HepG2 (cell line): Measurements from ENCODE around the gene REPIN1. TPM values are rescaled to one million over a fixed set of nuclear protein-coding genes. Genes with fewer than 3 reads are reported as not detected.
A peak's percentile ranks its signal among the peaks of the same experiment; 100 is the strongest.

Source experiments
- AGO1 ChIP-seq: fragments of 200-400 bp; formaldehyde crosslinking; IDR thresholded peaks from 2 replicates; pipeline ENCODE4 v1.6.1; 2017; ENCODE audit warnings: mild to moderate bottlenecking, low read depth, low read length, moderate library complexity; ENCODE audit not compliant: poor library complexity, severe bottlenecking
- CBFB ChIP-seq: sonication (generic); formaldehyde crosslinking; IDR thresholded peaks from 2 replicates; pipeline ENCODE4 v1.4.0; 2020; ENCODE audit warnings: missing genetic modification reagents
- DDIT3 ChIP-seq: sonication (generic); formaldehyde crosslinking; IDR thresholded peaks from 2 replicates; pipeline ENCODE4 v1.4.0; 2020; ENCODE audit warnings: mild to moderate bottlenecking, missing genetic modification reagents
- FLYWCH1 ChIP-seq: sonication (generic); formaldehyde crosslinking; IDR thresholded peaks from 2 replicates; pipeline ENCODE4 v1.8.1; 2023; ENCODE audit warnings: mild to moderate bottlenecking, missing genetic modification reagents
- HES4 ChIP-seq: sonication (generic); formaldehyde crosslinking; IDR thresholded peaks from 2 replicates; pipeline ENCODE4 v1.9.0; 2021; ENCODE audit warnings: mild to moderate bottlenecking, missing genetic modification reagents, borderline replicate concordance
- HOXA9 ChIP-seq: sonication (generic); formaldehyde crosslinking; IDR thresholded peaks from 2 replicates; pipeline ENCODE4 v1.8.1; 2022; ENCODE audit warnings: missing genetic modification reagents, mild to moderate bottlenecking, moderate library complexity, borderline replicate concordance
- MED8 ChIP-seq: sonication (generic); formaldehyde crosslinking; IDR thresholded peaks from 2 replicates; pipeline ENCODE4 v1.8.1; 2023; ENCODE audit warnings: mild to moderate bottlenecking, missing genetic modification reagents; ENCODE audit not compliant: insufficient replicate concordance
- MIER2 ChIP-seq: IDR thresholded peaks from 2 replicates; pipeline ENCODE4 v1.6.1; 2016; ENCODE audit warnings: missing biosample characterization, missing genetic modification reagents
- POLR2AphosphoS5 ChIP-seq: IDR thresholded peaks from 2 replicates; pipeline ENCODE4 v1.6.1; 2012; ENCODE audit warnings: low read depth, low read length
- RAD21 ChIP-seq: fragments of 450-650 bp; formaldehyde crosslinking; IDR thresholded peaks from 2 replicates; pipeline ENCODE4 v1.5.0; 2020; ENCODE audit warnings: mild to moderate bottlenecking
- RXRB ChIP-seq: IDR thresholded peaks from 2 replicates; pipeline ENCODE4 v1.6.1; 2016; ENCODE audit warnings: borderline replicate concordance, missing genetic modification reagents, missing compliant biosample characterization
- ZFY ChIP-seq: sonication (generic); formaldehyde crosslinking; IDR thresholded peaks from 2 replicates; pipeline ENCODE4 v1.4.0; 2020; ENCODE audit warnings: missing genetic modification reagents
- ZFYVE20 ChIP-seq: sonication (generic); formaldehyde crosslinking; IDR thresholded peaks from 2 replicates; pipeline ENCODE4 v1.8.0; 2023; ENCODE audit warnings: low read depth, mild to moderate bottlenecking, moderate library complexity, missing genetic modification reagents, borderline replicate concordance
- ZNF331 ChIP-seq: sonication (generic); formaldehyde crosslinking; IDR thresholded peaks from 2 replicates; pipeline ENCODE4 v1.4.0; 2020; ENCODE audit warnings: missing genetic modification reagents
- ZNF552 ChIP-seq: sonication (generic); formaldehyde crosslinking; IDR thresholded peaks from 2 replicates; pipeline ENCODE4 v1.9.0; 2022; ENCODE audit warnings: missing genetic modification reagents, mild to moderate bottlenecking, borderline replicate concordance
- polyA plus RNA-seq, 8 experiments: library from polyadenylated mRNA; depleted of rRNA in 3 of 8; stranded (reverse) in 7 of 8; unstranded in 1 of 8; fragments of >200 nt; fragmentation: Illumina TruSeq in 4 of 8; extraction: Trizol in 4 of 8; gene quantifications; 2 replicates each; pipeline versions ENCODE4 v1.2.1 to v1.2.3, GENCODE V29; 2011 to 2016; ENCODE audit warnings: low read depth in 4 of 8, missing spikeins in 1 of 8, mixed read lengths in 1 of 8; ENCODE audit not compliant: insufficient read depth in 1 of 8
- total RNA-seq, 5 experiments: library from RNA; depleted of rRNA; stranded (reverse); fragments of >200 nt; fragmentation: Illumina TruSeq; extraction: Trizol; gene quantifications; 2 replicates each; pipeline ENCODE4 v1.2.3, GENCODE V29; 2016; ENCODE audit warnings: low read depth in 1 of 5
- TF ChIP-seq, protein P1 (sequence below): sonication (generic); formaldehyde crosslinking; IDR thresholded peaks from 2 replicates; pipeline ENCODE4 v1.8.0; 2022; ENCODE audit warnings: mild to moderate bottlenecking, missing genetic modification reagents
- TF ChIP-seq, protein P2 (sequence below): sonication (generic); formaldehyde crosslinking; IDR thresholded peaks from 2 replicates; pipeline ENCODE4 v1.5.0; 2020; ENCODE audit warnings: missing genetic modification reagents
- TF ChIP-seq, protein P3 (sequence below): sonication (generic); formaldehyde crosslinking; IDR thresholded peaks from 2 replicates; pipeline ENCODE4 v1.4.0; 2020; ENCODE audit warnings: mild to moderate bottlenecking, missing genetic modification reagents
- TF ChIP-seq, protein P4 (sequence below): sonication (generic); formaldehyde crosslinking; IDR thresholded peaks from 2 replicates; pipeline ENCODE4 v1.5.0; 2020; ENCODE audit warnings: mild to moderate bottlenecking, missing genetic modification reagents, borderline replicate concordance
- TF ChIP-seq, protein P5 (sequence below): sonication (generic); formaldehyde crosslinking; conservative IDR thresholded peaks from 2 replicates; pipeline ENCODE4 v1.8.0; 2022; ENCODE audit warnings: mild to moderate bottlenecking, moderate library complexity, missing genetic modification reagents

REPIN1 gene
- total and polyA plus RNA-seq, 2 of the 13 experiments (the other 11 are each of a cell fraction or from before 2014, with no cell fraction given): 69.9 to 108 TPM

DNA sequence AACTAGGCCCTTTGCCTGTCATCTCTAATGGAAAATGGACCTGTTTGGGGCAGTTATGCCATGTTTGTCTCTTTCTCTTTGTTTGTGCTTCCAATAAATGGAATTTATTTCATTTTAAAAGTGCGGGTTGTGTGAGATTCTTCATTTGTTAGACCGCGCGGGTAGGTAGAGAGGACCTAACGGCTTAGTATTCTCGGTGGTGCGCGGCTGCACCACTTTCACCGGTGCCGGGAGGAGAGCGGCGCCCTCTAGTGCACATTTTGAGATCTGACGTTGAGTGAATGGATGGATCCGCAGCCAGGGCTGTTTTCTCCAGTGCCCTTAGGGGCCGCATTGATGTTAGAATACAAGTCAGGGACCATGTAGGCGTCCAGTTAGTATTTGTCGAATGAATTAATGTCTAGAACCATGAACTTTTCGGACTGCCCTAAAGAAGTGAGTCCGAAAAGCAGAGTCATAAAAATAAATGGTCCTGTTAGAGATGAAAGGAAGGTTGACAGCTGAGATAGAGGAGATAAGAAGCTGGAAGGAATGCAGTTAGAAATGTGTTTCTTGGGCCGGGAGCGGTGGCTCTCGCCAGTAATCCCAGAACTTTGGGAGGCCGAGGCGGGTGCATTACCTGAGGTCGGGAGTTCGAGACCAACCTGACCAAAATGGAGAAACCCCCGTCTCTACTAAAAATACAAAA, 52.5 kb downstream of the REPIN1 start (continued):
- TF ChIP-seq HOXA9 (CRISPR knock-in tag): no peak
- no peak for TF ChIP-seq HES4
- peak; percentile 60 for TF ChIP-seq ZNF331 (CRISPR knock-in tag)
- no peak for TF ChIP-seq ZFY (CRISPR knock-in tag)
- TF ChIP-seq DDIT3: no peak
- TF ChIP-seq ZNF552 (CRISPR knock-in tag): no peak
- no peak for TF ChIP-seq FLYWCH1 (CRISPR knock-in tag)
- TF ChIP-seq MED8: no peak
- no peak for TF ChIP-seq ZFYVE20 (CRISPR knock-in tag)
- TF ChIP-seq, protein P1, sequence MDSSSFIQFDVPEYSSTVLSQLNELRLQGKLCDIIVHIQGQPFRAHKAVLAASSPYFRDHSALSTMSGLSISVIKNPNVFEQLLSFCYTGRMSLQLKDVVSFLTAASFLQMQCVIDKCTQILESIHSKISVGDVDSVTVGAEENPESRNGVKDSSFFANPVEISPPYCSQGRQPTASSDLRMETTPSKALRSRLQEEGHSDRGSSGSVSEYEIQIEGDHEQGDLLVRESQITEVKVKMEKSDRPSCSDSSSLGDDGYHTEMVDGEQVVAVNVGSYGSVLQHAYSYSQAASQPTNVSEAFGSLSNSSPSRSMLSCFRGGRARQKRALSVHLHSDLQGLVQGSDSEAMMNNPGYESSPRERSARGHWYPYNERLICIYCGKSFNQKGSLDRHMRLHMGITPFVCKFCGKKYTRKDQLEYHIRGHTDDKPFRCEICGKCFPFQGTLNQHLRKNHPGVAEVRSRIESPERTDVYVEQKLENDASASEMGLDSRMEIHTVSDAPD: no peak
- TF ChIP-seq, protein P2, sequence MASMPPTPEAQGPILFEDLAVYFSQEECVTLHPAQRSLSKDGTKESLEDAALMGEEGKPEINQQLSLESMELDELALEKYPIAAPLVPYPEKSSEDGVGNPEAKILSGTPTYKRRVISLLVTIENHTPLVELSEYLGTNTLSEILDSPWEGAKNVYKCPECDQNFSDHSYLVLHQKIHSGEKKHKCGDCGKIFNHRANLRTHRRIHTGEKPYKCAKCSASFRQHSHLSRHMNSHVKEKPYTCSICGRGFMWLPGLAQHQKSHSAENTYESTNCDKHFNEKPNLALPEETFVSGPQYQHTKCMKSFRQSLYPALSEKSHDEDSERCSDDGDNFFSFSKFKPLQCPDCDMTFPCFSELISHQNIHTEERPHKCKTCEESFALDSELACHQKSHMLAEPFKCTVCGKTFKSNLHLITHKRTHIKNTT: no peak
- no peak for TF ChIP-seq CBFB (CRISPR knock-in tag)
- TF ChIP-seq, protein P3, sequence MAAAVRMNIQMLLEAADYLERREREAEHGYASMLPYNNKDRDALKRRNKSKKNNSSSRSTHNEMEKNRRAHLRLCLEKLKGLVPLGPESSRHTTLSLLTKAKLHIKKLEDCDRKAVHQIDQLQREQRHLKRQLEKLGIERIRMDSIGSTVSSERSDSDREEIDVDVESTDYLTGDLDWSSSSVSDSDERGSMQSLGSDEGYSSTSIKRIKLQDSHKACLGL: no peak
- TF ChIP-seq AGO1: no peak
- TF ChIP-seq, protein P4, sequence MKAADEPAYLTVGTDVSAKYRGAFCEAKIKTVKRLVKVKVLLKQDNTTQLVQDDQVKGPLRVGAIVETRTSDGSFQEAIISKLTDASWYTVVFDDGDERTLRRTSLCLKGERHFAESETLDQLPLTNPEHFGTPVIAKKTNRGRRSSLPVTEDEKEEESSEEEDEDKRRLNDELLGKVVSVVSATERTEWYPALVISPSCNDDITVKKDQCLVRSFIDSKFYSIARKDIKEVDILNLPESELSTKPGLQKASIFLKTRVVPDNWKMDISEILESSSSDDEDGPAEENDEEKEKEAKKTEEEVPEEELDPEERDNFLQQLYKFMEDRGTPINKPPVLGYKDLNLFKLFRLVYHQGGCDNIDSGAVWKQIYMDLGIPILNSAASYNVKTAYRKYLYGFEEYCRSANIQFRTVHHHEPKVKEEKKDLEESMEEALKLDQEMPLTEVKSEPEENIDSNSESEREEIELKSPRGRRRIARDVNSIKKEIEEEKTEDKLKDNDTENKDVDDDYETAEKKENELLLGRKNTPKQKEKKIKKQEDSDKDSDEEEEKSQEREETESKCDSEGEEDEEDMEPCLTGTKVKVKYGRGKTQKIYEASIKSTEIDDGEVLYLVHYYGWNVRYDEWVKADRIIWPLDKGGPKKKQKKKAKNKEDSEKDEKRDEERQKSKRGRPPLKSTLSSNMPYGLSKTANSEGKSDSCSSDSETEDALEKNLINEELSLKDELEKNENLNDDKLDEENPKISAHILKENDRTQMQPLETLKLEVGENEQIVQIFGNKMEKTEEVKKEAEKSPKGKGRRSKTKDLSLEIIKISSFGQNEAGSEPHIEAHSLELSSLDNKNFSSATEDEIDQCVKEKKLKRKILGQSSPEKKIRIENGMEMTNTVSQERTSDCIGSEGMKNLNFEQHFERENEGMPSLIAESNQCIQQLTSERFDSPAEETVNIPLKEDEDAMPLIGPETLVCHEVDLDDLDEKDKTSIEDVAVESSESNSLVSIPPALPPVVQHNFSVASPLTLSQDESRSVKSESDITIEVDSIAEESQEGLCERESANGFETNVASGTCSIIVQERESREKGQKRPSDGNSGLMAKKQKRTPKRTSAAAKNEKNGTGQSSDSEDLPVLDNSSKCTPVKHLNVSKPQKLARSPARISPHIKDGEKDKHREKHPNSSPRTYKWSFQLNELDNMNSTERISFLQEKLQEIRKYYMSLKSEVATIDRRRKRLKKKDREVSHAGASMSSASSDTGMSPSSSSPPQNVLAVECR (CRISPR knock-in tag): peak; percentile 27; the same call in 1 of the 2 replicates
- 0 out of 2 replicates have a peak, but pooled peaks have one; percentile 20 for TF ChIP-seq RXRB (CRISPR knock-in tag)
- TF ChIP-seq RAD21 (CRISPR knock-in tag): peak; percentile 85
- TF ChIP-seq POLR2AphosphoS5: no peak
- TF ChIP-seq, protein P5, sequence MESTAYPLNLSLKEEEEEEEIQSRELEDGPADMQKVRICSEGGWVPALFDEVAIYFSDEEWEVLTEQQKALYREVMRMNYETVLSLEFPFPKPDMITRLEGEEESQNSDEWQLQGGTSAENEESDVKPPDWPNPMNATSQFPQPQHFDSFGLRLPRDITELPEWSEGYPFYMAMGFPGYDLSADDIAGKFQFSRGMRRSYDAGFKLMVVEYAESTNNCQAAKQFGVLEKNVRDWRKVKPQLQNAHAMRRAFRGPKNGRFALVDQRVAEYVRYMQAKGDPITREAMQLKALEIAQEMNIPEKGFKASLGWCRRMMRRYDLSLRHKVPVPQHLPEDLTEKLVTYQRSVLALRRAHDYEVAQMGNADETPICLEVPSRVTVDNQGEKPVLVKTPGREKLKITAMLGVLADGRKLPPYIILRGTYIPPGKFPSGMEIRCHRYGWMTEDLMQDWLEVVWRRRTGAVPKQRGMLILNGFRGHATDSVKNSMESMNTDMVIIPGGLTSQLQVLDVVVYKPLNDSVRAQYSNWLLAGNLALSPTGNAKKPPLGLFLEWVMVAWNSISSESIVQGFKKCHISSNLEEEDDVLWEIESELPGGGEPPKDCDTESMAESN (CRISPR knock-in tag): no peak
- TF ChIP-seq MIER2 (CRISPR knock-in tag): no peak
